Mesenchymal stem cell (in vitro differentiated cells and primary cell): ENCODE data around the gene PITPNB.

Experiments
- DNase-seq: peaks from one replicate; pipeline ENCODE4 v3.0.0-alpha.2; 2013
- H2AFZ ChIP-seq: one replicate; pipeline ENCODE4 v1.6.1; 2013; ENCODE audit warnings: low read depth, mild to moderate bottlenecking, control low read depth, inconsistent platforms, low read length, moderate library complexity
- H2AK5ac ChIP-seq: 2 replicates; pipeline ENCODE4 v1.6.1; 2013; ENCODE audit warnings: low read length, moderate library complexity, mild to moderate bottlenecking, inconsistent platforms; ENCODE audit not compliant: severe bottlenecking
- H2BK120ac ChIP-seq: one replicate; pipeline ENCODE4 v1.6.1; 2013; ENCODE audit warnings: low read depth, mild to moderate bottlenecking, inconsistent platforms, low read length, moderate library complexity
- H2BK12ac ChIP-seq, 2 experiments: one replicate each; pipeline ENCODE4 v1.6.1; 2013; ENCODE audit warnings: inconsistent platforms in 2 of 2, low read length in 2 of 2, mild to moderate bottlenecking in 2 of 2, moderate library complexity in 2 of 2, control low read depth in 1 of 2
- H2BK15ac ChIP-seq: one replicate; pipeline ENCODE4 v1.6.1; 2013; ENCODE audit warnings: mild to moderate bottlenecking, low read depth, inconsistent platforms; ENCODE audit not compliant: poor library complexity, severe bottlenecking
- H2BK5ac ChIP-seq: 2 replicates; pipeline ENCODE4 v1.6.1; 2013; ENCODE audit warnings: low read depth, mild to moderate bottlenecking, low read length, control low read depth, inconsistent platforms; ENCODE audit not compliant: poor library complexity, severe bottlenecking
- H3K14ac ChIP-seq, 2 experiments: one replicate each; pipeline ENCODE4 v1.6.1; 2013; ENCODE audit warnings: inconsistent platforms in 2 of 2, low read length in 2 of 2, control low read depth in 1 of 2, mild to moderate bottlenecking in 1 of 2, moderate library complexity in 1 of 2
- H3K18ac ChIP-seq, 2 experiments: one replicate each; pipeline ENCODE4 v1.6.1; 2013; ENCODE audit warnings: inconsistent platforms in 2 of 2, low read length in 2 of 2, control low read depth in 1 of 2, low read depth in 1 of 2, mild to moderate bottlenecking in 1 of 2
- H3K23ac ChIP-seq, 2 experiments: one replicate each; pipeline ENCODE4 v1.6.1; 2013; ENCODE audit warnings: inconsistent platforms in 2 of 2, low read length in 2 of 2, mild to moderate bottlenecking in 2 of 2, moderate library complexity in 2 of 2, control low read depth in 1 of 2
- H3K27ac ChIP-seq: 2 replicates; pipeline ENCODE4 v1.5.1; 2013; ENCODE audit warnings: mild to moderate bottlenecking, moderate library complexity, low read length, control low read depth, inconsistent platforms; ENCODE audit not compliant: poor library complexity, severe bottlenecking
- H3K27me3 ChIP-seq, 2 experiments: 2 replicates each; pipeline versions ENCODE4 v1.6.1 to v1.7.0; 2013; ENCODE audit warnings: low read length in 2 of 2, mild to moderate bottlenecking in 2 of 2, moderate library complexity in 2 of 2, control low read depth in 1 of 2, inconsistent platforms in 1 of 2; ENCODE audit not compliant: control insufficient read depth in 1 of 2, insufficient read depth in 1 of 2
- H3K36me3 ChIP-seq, 2 experiments: 2 replicates each; pipeline versions ENCODE4 v1.6.1 to v1.7.0; 2013; ENCODE audit warnings: low read length in 2 of 2, control low read depth in 1 of 2, inconsistent platforms in 1 of 2, low read depth in 1 of 2, mild to moderate bottlenecking in 1 of 2; ENCODE audit not compliant: insufficient read depth in 2 of 2, control insufficient read depth in 1 of 2
- H3K4ac ChIP-seq, 2 experiments: one replicate each; pipeline ENCODE4 v1.6.1; 2013; ENCODE audit warnings: inconsistent platforms in 2 of 2, low read length in 2 of 2, mild to moderate bottlenecking in 2 of 2, moderate library complexity in 2 of 2, control low read depth in 1 of 2, low read depth in 1 of 2
- H3K4me1 ChIP-seq: 2 replicates; pipeline ENCODE4 v1.6.1; 2013; ENCODE audit warnings: low read depth, low read length, control low read depth; ENCODE audit not compliant: control insufficient read depth, insufficient read depth
- H3K4me2 ChIP-seq: 2 replicates; pipeline ENCODE4 v1.6.1; 2013; ENCODE audit warnings: low read length, mild to moderate bottlenecking, inconsistent platforms; ENCODE audit not compliant: poor library complexity, severe bottlenecking
- H3K4me3 ChIP-seq, 2 experiments: 2 replicates each; pipeline versions ENCODE4 v1.5.1 to v1.7.0; 2013; ENCODE audit warnings: low read length in 2 of 2, mild to moderate bottlenecking in 2 of 2, control low read depth in 1 of 2, low read depth in 1 of 2; ENCODE audit not compliant: insufficient read depth in 1 of 2
- H3K79me1 ChIP-seq: replicated peaks from 2 replicates; pipeline ENCODE4 v1.6.1; 2013; ENCODE audit warnings: mild to moderate bottlenecking, control low read depth, low read length, inconsistent platforms; ENCODE audit not compliant: poor library complexity, severe bottlenecking
- H3K9ac ChIP-seq: 2 replicates; pipeline ENCODE4 v1.7.0; 2013; ENCODE audit warnings: mild to moderate bottlenecking, low read length, moderate library complexity
- H3K9me3 ChIP-seq: 2 replicates; pipeline ENCODE4 v1.7.0; 2013; ENCODE audit warnings: mild to moderate bottlenecking, low read length; ENCODE audit not compliant: control insufficient read depth
- H4K8ac ChIP-seq: one replicate; pipeline ENCODE4 v1.6.1; 2013; ENCODE audit warnings: inconsistent platforms, mild to moderate bottlenecking, low read length, moderate library complexity
- H4K91ac ChIP-seq: one replicate; pipeline ENCODE4 v1.6.1; 2013; ENCODE audit warnings: mild to moderate bottlenecking, low read length, inconsistent platforms
- WGBS: methylation state at CpG from one replicate; pipeline ENCODE4 v1.1.7; 2013; ENCODE audit warnings: mixed read lengths; 5-methylcytosine and 5-hydroxymethylcytosine counted together

The PITPNB gene

DNA sequence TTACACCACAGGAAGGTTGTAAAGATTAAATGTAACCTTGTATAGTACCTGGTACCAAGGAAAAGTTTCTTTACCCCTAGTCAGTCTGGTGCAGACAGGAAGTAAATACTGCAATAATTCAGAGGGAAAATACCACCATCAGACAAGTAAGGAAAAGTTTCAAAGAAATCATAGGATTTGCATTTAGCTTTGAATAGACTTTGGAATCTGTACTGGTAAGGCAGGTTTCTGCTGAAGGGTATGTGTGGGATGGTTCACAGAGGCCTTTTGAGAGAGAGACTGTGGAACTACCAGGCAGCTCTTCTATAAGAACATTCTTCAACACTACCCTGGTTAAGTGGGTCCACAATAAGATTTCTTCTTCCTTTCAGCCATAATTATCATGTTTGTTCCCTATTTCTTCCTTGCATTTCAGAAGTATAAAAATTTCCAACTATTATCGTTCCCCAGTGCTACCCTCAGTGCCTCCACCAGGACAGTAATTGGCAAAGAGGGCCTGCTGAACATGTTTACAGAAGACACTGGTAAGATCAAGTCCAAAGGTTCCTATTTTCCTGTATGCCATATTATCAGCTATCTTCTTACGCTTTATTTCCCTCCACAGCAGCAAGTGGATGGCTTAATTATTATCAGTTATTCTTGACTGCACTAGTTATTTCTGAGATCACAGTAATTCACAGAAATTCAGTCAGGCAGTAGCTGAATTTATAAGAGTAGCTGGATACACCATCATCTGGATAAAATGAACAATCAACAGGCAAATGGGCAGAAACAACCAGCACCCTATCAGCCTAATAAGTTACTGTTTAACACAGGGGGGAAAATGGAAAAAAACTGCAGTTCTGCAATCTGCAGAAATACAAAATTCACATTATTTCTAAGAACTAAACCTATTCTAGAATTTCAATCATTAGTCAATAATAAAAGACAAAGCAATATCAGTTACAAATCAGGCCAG, 48.5 kb downstream of the PITPNB start:
- Histone ChIP-seq H2BK15ac (no peak overlapping the region), H3K4me3 (no peak overlapping the region), H3K18ac (no peak overlapping the region), H2BK12ac (no peak overlapping the region), H4K91ac (no peak overlapping the region), H3K4me2 (no peak overlapping the region), H2AK5ac (peak overlapping the region; percentile 88), H3K79me1 (peaks cover 10% of the 10 kb centered on the region), H3K9me3 (no peaks in the 10 kb centered on the region), H3K4me1 (peaks cover 2% of the 10 kb centered on the region), H3K27me3 (no peaks in the 10 kb centered on the region), H2BK120ac (no peak overlapping the region), H2BK5ac (no peak overlapping the region), H3K9ac (no peak overlapping the region), H3K27ac (peak overlapping the region; percentile 53), H3K4ac (peak overlapping the region in 1 of 2 experiments; percentile 26), H3K36me3 (peaks cover 9 to 52% of the 10 kb centered on the region in 2 experiments), H2AFZ (no peak overlapping the region), H3K14ac (no peak overlapping the region), H4K8ac (no peak overlapping the region), H3K23ac (no peak overlapping the region)
- DNase-seq: no peak
- 100% methylated on average over 1 of the region's 2 CpGs for WGBS

- Histone ChIP-seq H2BK120ac (no peak overlapping the region), H3K4me2 (no peak overlapping the region), H2BK12ac (no peak overlapping the region), H3K36me3 (peaks cover 9 to 61% of the 10 kb centered on the region in 2 experiments), H3K9ac (peak overlapping the region; percentile 62), H3K4me3 (peak overlapping the region in 1 of 2 experiments; percentile 58), H2AFZ (no peak overlapping the region), H2BK15ac (no peak overlapping the region), H3K79me1 (peaks cover 10% of the 10 kb centered on the region), H3K4me1 (peaks cover 5% of the 10 kb centered on the region), H3K23ac (no peak overlapping the region), H3K4ac (no peak overlapping the region), H3K27ac (peak overlapping the region; percentile 31), H3K27me3 (no peaks in the 10 kb centered on the region), H4K8ac (no peak overlapping the region), H2AK5ac (no peak overlapping the region), H4K91ac (no peak overlapping the region), H3K9me3 (no peaks in the 10 kb centered on the region), H3K14ac (no peak overlapping the region), H3K18ac (no peak overlapping the region), H2BK5ac (no peak overlapping the region)
- no peak for DNase-seq
- over 99% methylated on average over 4 of the region's 6 CpGs for WGBS
These were observed 50.2 kb downstream of the PITPNB start for GRCh38 chr22:27868732-27869282.

GRCh38 chr22:27867953-27868731, 50.9 kb downstream of the PITPNB start:
- Histone ChIP-seq H2BK120ac (no peak overlapping the region), H3K79me1 (peaks cover 5% of the 10 kb centered on the region), H3K23ac (no peak overlapping the region), H2BK12ac (no peak overlapping the region), H3K4ac (no peak overlapping the region), H4K8ac (no peak overlapping the region), H3K4me1 (peaks cover 5% of the 10 kb centered on the region), H3K18ac (no peak overlapping the region), H2AFZ (no peak overlapping the region), H3K9ac (peak overlapping the region; percentile 62), H2BK5ac (no peak overlapping the region), H3K27me3 (no peaks in the 10 kb centered on the region), H2AK5ac (peak overlapping the region; percentile 10), H3K27ac (peak overlapping the region; percentile 14), H4K91ac (no peak overlapping the region), H3K4me2 (no peak overlapping the region), H3K9me3 (no peaks in the 10 kb centered on the region), H3K14ac (no peak overlapping the region), H2BK15ac (no peak overlapping the region), H3K36me3 (peaks cover 6 to 56% of the 10 kb centered on the region in 2 experiments), H3K4me3 (no peak overlapping the region)
- WGBS: 96% methylated on average over 5 of the region's 5 CpGs
- DNase-seq: no peak
